ENCODE results near the gene OSGIN1. TPM values are rescaled to one million over a fixed set of nuclear protein-coding genes. Genes with fewer than 3 reads are reported as not detected.

The OSGIN1 gene, protein sequence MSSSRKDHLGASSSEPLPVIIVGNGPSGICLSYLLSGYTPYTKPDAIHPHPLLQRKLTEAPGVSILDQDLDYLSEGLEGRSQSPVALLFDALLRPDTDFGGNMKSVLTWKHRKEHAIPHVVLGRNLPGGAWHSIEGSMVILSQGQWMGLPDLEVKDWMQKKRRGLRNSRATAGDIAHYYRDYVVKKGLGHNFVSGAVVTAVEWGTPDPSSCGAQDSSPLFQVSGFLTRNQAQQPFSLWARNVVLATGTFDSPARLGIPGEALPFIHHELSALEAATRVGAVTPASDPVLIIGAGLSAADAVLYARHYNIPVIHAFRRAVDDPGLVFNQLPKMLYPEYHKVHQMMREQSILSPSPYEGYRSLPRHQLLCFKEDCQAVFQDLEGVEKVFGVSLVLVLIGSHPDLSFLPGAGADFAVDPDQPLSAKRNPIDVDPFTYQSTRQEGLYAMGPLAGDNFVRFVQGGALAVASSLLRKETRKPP
- 1 to 10 TPM; 6.0 to 8.3 TPM for polyA plus RNA-seq

DNA sequence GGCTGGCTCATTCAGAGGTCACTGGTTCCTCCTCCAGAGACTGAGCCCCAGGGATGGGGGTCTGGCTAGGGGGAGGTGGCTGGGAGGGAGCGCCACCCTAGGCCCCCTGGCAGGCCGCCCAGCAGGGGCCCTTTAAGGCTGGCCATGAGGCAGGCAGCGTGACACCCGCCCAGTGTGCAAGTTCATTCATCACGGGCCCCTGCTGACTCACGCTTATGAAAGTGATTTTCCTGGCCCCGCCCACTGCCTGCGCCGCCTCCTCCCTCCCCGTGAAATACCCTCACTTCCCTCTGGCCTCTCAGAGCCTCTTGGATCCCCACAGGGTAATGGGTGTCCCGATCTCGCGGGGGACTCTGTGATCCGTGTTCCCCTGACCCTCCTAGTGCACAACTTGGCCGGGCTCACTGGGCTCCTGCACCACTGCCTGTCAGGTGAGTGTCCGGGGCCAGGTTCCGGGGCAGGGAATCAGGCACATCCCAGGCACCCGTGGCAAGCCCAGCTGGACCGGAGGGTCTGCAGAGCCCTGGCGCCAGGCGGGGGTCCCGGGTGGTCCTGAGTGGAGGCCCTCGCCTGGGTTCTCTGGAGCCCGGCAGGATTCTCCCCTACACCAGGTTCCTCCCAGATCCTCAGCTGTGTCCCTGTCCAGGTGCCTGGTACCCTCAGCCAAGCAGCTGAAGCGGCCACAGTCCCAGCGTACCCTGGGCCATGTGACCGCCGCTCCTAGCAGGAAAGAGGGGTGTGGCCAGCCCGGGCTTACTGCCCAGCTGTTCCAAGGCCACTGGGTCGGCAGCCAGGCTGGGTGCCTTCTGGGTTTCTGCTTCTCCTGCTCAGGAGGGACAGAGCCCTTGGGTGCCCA, at the start of gene OSGIN1:
Gene OSGIN1 (plus strand): TSS at position 301 of the 856 bp plus-strand sequence. CDS start 4,432 bp downstream, outside the sequence.
- H3K36me3 ChIP-seq (ENCODE audit: control insufficient read depth in 2 of 2, insufficient read depth in 2 of 2, low read length in 1 of 2) = peaks cover 0 to 2% of the 10 kb centered on the region in 2 donors
- 0 to 1% methylated on average over 29 to 30 of the region's 30 CpGs for WGBS, 2 donors
- peak within 1 kb of the TSS; percentile 94 to 96 for H3K27ac ChIP-seq (ENCODE audit: low read depth in 2 of 2, low read length in 1 of 2)
- H3K9me3 ChIP-seq (ENCODE audit: control insufficient read depth in 2 of 2, insufficient read depth in 1 of 2, low read depth in 1 of 2, low read length in 1 of 2) = no peaks in the 10 kb centered on the region
- H3K27me3 ChIP-seq (ENCODE audit: control insufficient read depth in 1 of 2, insufficient read depth in 2 of 2, low read length in 2 of 2) = no peaks in the 10 kb centered on the region
- H3K4me1 ChIP-seq (ENCODE audit: control insufficient read depth in 2 of 2, insufficient read depth in 2 of 2, low read length in 1 of 2) = peaks cover 0 to 14% of the 10 kb centered on the region in 2 donors
- peak within 1 kb of the TSS; percentile 55 to 70 for H3K4me3 ChIP-seq (ENCODE audit: low read depth in 1 of 2, low read length in 2 of 2)

DNA sequence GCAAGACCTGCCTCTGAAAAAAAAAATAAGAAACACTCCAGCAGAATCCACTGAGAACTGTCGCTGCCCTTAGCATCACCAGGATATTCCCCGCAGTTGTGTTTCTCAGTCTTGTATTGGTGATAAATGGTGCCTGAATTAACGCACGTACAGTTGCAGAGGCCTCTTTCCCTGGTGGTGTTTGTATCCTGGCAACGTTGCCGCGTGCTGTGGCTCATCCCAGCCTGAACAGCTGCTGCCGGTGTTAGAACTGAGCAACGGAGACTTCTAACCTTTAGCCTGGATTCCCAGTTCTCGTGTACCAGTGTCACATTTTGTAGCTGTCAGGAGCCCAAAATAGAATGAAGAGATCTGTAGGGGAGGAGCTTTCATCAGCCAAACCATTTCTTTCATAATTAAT, 49.3 kb upstream of the OSGIN1 start:
- Histone ChIP-seq H3K27ac (ENCODE audit: low read depth in 2 of 2, low read length in 1 of 2) (no peak overlapping the region), H3K4me1 (ENCODE audit: control insufficient read depth in 2 of 2, insufficient read depth in 2 of 2, low read length in 1 of 2) (peaks cover 0 to 3% of the 10 kb centered on the region in 2 donors)
- WGBS, 2 donors = 62 to 66% methylated on average over 10 of the region's 10 CpGs

DNA sequence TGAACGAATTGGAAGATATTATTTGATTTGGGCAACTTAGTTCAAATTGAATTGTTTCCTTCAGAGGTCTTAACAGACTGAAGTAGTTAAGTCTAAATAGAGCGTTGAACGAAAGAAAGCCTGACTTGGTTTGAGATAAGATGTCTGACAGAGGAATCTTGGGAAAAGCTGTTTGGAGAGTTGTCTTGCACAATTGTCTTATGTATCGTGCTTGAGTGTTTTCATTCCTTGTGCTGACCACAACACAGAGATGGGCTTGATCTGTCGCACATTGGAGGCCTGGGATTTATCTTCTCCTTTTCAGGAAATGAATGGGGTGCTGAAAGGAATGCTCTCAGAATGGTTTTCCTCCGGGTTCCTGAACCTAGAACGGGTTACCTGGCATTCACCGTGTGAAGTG, 46.4 kb upstream of the OSGIN1 start:
- Histone ChIP-seq H3K4me3 (ENCODE audit: low read depth in 1 of 2, low read length in 2 of 2) (no peak overlapping the region), H3K27me3 (ENCODE audit: control insufficient read depth in 1 of 2, insufficient read depth in 2 of 2, low read length in 2 of 2) (no peaks in the 10 kb centered on the region), H3K27ac (ENCODE audit: low read depth in 2 of 2, low read length in 1 of 2) (no peak overlapping the region), H3K9me3 (ENCODE audit: control insufficient read depth in 2 of 2, insufficient read depth in 1 of 2, low read depth in 1 of 2, low read length in 1 of 2) (no peaks in the 10 kb centered on the region), H3K4me1 (ENCODE audit: control insufficient read depth in 2 of 2, insufficient read depth in 2 of 2, low read length in 1 of 2) (no peaks in the 10 kb centered on the region), H3K36me3 (ENCODE audit: control insufficient read depth in 2 of 2, insufficient read depth in 2 of 2, low read length in 1 of 2) (peaks cover 5 to 6% of the 10 kb centered on the region in 2 donors)
- 84 to 89% methylated on average over 8 of the region's 8 CpGs for WGBS, 2 donors

More for the DNA sequence above, 49.3 kb upstream of the OSGIN1 start:
- Histone ChIP-seq H3K9me3 (ENCODE audit: control insufficient read depth in 2 of 2, insufficient read depth in 1 of 2, low read depth in 1 of 2, low read length in 1 of 2) (no peaks in the 10 kb centered on the region), H3K4me3 (ENCODE audit: low read depth in 1 of 2, low read length in 2 of 2) (no peak overlapping the region), H3K27me3 (ENCODE audit: control insufficient read depth in 1 of 2, insufficient read depth in 2 of 2, low read length in 2 of 2) (no peaks in the 10 kb centered on the region), H3K36me3 (ENCODE audit: control insufficient read depth in 2 of 2, insufficient read depth in 2 of 2, low read length in 1 of 2) (peaks cover 0 to 3% of the 10 kb centered on the region in 2 donors)

DNA sequence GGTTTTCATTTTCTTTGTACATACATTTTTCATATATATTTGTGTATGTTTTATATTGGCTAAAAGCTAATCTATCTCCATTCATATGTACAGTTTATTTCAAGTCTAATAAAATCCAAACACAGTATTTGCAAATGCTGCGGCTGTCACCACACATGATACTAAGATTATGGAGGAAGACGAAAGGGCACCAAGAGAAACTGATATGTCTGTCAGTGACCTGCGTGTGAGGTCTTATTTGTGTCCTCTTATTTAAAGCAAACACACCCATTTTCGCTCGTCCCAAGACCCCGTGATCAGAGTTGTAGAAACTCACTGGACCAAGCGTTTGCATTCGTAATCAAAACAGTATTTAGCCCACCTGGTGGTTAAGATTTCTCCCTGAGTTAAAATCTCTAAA, 45.9 kb upstream of the OSGIN1 start:
- peaks cover 0 to 3% of the 10 kb centered on the region in 2 donors for H3K4me1 ChIP-seq (ENCODE audit: control insufficient read depth in 2 of 2, insufficient read depth in 2 of 2, low read length in 1 of 2)
- no peaks in the 10 kb centered on the region for H3K9me3 ChIP-seq (ENCODE audit: control insufficient read depth in 2 of 2, insufficient read depth in 1 of 2, low read depth in 1 of 2, low read length in 1 of 2)
- peaks cover 6 to 10% of the 10 kb centered on the region in 2 donors for H3K36me3 ChIP-seq (ENCODE audit: control insufficient read depth in 2 of 2, insufficient read depth in 2 of 2, low read length in 1 of 2)
- no peaks in the 10 kb centered on the region for H3K27me3 ChIP-seq (ENCODE audit: control insufficient read depth in 1 of 2, insufficient read depth in 2 of 2, low read length in 2 of 2)
- H3K27ac ChIP-seq (ENCODE audit: low read depth in 2 of 2, low read length in 1 of 2) = no peak overlapping the region
- 92 to 94% methylated on average over 8 of the region's 8 CpGs for WGBS, 2 donors
- no peak overlapping the region for H3K4me3 ChIP-seq (ENCODE audit: low read depth in 1 of 2, low read length in 2 of 2)

DNA sequence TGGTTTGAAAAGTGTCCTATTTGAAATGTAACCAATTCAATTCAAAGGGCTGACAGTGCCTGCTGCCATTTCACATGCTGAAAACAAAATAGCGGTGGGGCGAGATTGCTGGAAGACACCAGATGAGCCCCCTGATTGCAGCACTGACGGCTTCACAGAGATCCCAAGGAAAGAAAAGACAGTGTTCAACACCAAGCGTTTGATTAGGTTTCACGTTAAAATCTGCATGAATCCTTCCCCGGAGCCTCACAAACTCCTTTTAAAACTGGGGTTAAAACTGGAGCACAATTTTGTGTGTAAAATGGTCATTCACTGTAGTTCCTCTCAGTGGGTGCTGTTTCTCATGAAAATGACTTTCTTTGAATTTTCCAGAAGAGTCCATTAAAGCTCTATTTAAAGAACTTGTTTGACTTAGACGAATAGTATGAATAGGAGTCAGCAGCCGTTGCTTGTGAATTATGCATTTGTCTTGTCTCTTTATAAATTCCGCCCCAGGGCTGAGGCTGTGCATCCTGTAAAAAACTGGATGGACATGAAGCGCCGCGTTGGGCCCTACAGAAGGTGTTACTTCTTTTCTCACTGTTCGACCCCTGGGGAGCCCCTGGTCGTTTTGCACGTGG, 45.3 kb upstream of the OSGIN1 start:
- H3K9me3 ChIP-seq (ENCODE audit: control insufficient read depth in 2 of 2, insufficient read depth in 1 of 2, low read depth in 1 of 2, low read length in 1 of 2) = no peaks in the 10 kb centered on the region
- H3K4me3 ChIP-seq (ENCODE audit: low read depth in 1 of 2, low read length in 2 of 2) = no peak overlapping the region
- H3K36me3 ChIP-seq (ENCODE audit: control insufficient read depth in 2 of 2, insufficient read depth in 2 of 2, low read length in 1 of 2) = peaks cover 12% of the 10 kb centered on the region in 2 donors
- H3K4me1 ChIP-seq (ENCODE audit: control insufficient read depth in 2 of 2, insufficient read depth in 2 of 2, low read length in 1 of 2) = peaks cover 0 to 3% of the 10 kb centered on the region in 2 donors
- no peak overlapping the region for H3K27ac ChIP-seq (ENCODE audit: low read depth in 2 of 2, low read length in 1 of 2)
- 81 to 85% methylated on average over 15 of the region's 15 CpGs for WGBS, 2 donors
- no peaks in the 10 kb centered on the region for H3K27me3 ChIP-seq (ENCODE audit: control insufficient read depth in 1 of 2, insufficient read depth in 2 of 2, low read length in 2 of 2)

DNA sequence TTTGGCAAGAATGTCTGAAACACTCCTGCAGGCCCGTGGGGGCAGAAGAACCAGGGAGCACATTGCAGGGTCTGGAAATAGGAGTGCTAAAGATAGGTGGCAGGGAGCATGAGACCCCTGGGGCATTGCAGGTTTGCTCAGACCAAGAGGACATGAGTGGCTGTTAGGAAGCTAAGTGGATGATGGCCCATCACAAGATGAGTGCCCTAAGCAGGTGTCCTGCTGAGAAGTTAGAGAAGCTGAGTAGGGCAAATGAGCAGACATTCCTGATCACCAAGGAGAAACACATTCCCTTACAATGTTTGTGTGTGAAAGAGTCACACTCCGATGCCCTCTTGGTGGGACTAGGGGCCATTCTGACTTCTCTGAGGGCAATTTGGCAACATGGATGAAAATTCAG, 44.2 kb upstream of the OSGIN1 start:
- Histone ChIP-seq H3K27me3 (ENCODE audit: control insufficient read depth in 1 of 2, insufficient read depth in 2 of 2, low read length in 2 of 2) (no peaks in the 10 kb centered on the region), H3K4me1 (ENCODE audit: control insufficient read depth in 2 of 2, insufficient read depth in 2 of 2, low read length in 1 of 2) (peaks cover 0 to 3% of the 10 kb centered on the region in 2 donors), H3K27ac (ENCODE audit: low read depth in 2 of 2, low read length in 1 of 2) (no peak overlapping the region), H3K36me3 (ENCODE audit: control insufficient read depth in 2 of 2, insufficient read depth in 2 of 2, low read length in 1 of 2) (peaks cover 12% of the 10 kb centered on the region in 2 donors), H3K4me3 (ENCODE audit: low read depth in 1 of 2, low read length in 2 of 2) (no peak overlapping the region), H3K9me3 (ENCODE audit: control insufficient read depth in 2 of 2, insufficient read depth in 1 of 2, low read depth in 1 of 2, low read length in 1 of 2) (no peaks in the 10 kb centered on the region)
- WGBS, 2 donors = 88 to 89% methylated on average over 2 of the region's 2 CpGs

DNA sequence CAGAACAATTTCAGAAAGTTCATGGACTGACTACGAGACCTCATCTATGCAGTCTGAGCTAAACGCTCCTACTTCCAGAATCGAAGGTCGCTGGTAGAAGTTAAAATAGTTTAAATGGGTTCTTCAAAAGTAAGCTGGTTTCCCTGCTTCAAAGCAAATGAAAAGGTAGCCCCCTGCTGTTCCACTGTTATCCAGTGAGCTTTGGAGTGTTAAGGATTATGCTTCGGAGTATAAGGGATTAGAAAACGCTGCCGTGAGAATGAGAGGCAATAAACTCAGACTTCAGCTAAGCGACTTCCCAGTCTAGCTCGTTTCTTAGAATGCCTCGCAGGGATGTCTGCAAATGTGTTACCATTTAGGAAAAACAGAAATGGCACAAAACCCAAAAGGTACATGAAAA, 41.8 kb upstream of the OSGIN1 start:
- Histone ChIP-seq H3K36me3 (ENCODE audit: control insufficient read depth in 2 of 2, insufficient read depth in 2 of 2, low read length in 1 of 2) (peaks cover 15 to 26% of the 10 kb centered on the region in 2 donors), H3K4me3 (ENCODE audit: low read depth in 1 of 2, low read length in 2 of 2) (no peak overlapping the region)
- WGBS, 2 donors = 92 to 93% methylated on average over 10 of the region's 10 CpGs

DNA sequence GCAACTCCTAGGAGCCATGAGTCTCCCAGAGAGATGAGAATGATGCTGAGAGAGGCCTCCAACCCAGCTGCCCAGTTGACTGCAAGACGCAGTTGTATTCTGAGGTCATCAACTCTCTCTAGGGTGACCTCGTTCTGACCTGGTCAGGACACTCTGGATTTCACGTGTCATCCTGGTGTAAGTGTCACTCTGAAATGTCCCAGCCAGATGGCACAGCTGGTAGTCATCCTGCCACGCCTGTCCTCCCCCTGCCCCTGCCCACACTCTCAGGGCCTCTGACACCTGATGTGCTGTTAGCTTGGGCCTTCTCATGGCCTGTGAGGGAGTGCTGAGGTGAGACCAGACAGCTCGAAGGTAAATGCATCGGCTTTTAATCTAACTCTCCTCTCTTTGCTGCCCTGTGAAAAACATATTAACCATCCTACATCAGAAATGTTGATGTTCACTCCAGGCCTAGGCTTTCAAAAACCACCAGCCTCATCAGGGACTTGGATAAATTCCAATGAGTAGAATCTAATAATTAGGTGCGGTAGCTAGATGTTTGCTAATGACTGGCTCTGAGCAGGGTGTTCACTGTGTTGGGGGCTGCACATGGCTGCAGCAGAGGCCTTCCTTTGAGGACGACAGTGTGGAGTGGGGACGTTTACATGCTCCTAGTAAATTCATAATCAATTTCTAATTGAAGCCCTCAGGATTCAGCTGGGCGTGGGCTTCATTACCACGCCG, 40.4 kb upstream of the OSGIN1 start:
- Histone ChIP-seq H3K4me3 (ENCODE audit: low read depth in 1 of 2, low read length in 2 of 2) (no peak overlapping the region), H3K4me1 (ENCODE audit: control insufficient read depth in 2 of 2, insufficient read depth in 2 of 2, low read length in 1 of 2) (peaks cover 0 to 3% of the 10 kb centered on the region in 2 donors), H3K9me3 (ENCODE audit: control insufficient read depth in 2 of 2, insufficient read depth in 1 of 2, low read depth in 1 of 2, low read length in 1 of 2) (no peaks in the 10 kb centered on the region), H3K27ac (ENCODE audit: low read depth in 2 of 2, low read length in 1 of 2) (peak overlapping the region in 1 of 2 donors; percentile 35), H3K36me3 (ENCODE audit: control insufficient read depth in 2 of 2, insufficient read depth in 2 of 2, low read length in 1 of 2) (peaks cover 15 to 33% of the 10 kb centered on the region in 2 donors), H3K27me3 (ENCODE audit: control insufficient read depth in 1 of 2, insufficient read depth in 2 of 2, low read length in 2 of 2) (no peaks in the 10 kb centered on the region)
- WGBS, 2 donors = 80 to 87% methylated on average over 12 of the region's 12 CpGs

More for the DNA sequence above, 41.8 kb upstream of the OSGIN1 start:
- no peaks in the 10 kb centered on the region for H3K9me3 ChIP-seq (ENCODE audit: control insufficient read depth in 2 of 2, insufficient read depth in 1 of 2, low read depth in 1 of 2, low read length in 1 of 2)
- no peaks in the 10 kb centered on the region for H3K27me3 ChIP-seq (ENCODE audit: control insufficient read depth in 1 of 2, insufficient read depth in 2 of 2, low read length in 2 of 2)
- H3K27ac ChIP-seq (ENCODE audit: low read depth in 2 of 2, low read length in 1 of 2) = no peak overlapping the region
- H3K4me1 ChIP-seq (ENCODE audit: control insufficient read depth in 2 of 2, insufficient read depth in 2 of 2, low read length in 1 of 2) = peaks cover 0 to 3% of the 10 kb centered on the region in 2 donors
